ENCODE data around the gene PDGFC. TPM values are rescaled to one million over a fixed set of nuclear protein-coding genes. Genes with fewer than 3 reads are reported as not detected.

PDGFC gene
- total RNA-seq, 1 experiment from 2014 or later, result 33.1 TPM

GRCh38 chr4:156923525-156923924 lies 48.1 kb downstream of the PDGFC start:
- no peak overlapping the region for H3K4me3 ChIP-seq
- H3F3A ChIP-seq (ENCODE audit: insufficient read depth, low read depth), result no peaks in the 10 kb centered on the region
- no peak overlapping the region for H2AFZ ChIP-seq
- BruUV-seq (replicated peaks), result no TSS peak
- no peaks in the 10 kb centered on the region for H3K9me3 ChIP-seq (ENCODE audit: insufficient read depth, low read depth)
- no peak for DNase-seq
- no peaks in the 10 kb centered on the region for H3K4me1 ChIP-seq (replicated peaks; ENCODE audit: insufficient read depth)
- intact Hi-C loops (cut with micrococcal nuclease; ENCODE audit: unreplicated experiment), result no loop called here
- no peaks in the 10 kb centered on the region for H3K27me3 ChIP-seq (ENCODE audit: insufficient read depth, low read depth)
- H3K4me2 ChIP-seq, result no peak overlapping the region
- POLR2A ChIA-PET (ENCODE audit: unreplicated experiment), result no interaction called here
- no peaks in the 10 kb centered on the region for H3K36me3 ChIP-seq (ENCODE audit: low read depth)
- TF ChIP-seq EZH2 (IDR thresholded peaks at IDR 0.05; ENCODE audit: low read depth) (no peak), CTCF (conservative IDR thresholded peaks at IDR 0.05) (no peak)
- no peaks in the 10 kb centered on the region for H4K20me1 ChIP-seq (ENCODE audit: insufficient read depth)
- H3K27ac ChIP-seq, result no peak overlapping the region
- H3K9me2 ChIP-seq (ENCODE audit: insufficient read depth), result no peaks in the 10 kb centered on the region
- CTCF ChIA-PET, result no interaction called here
- H3K79me2 ChIP-seq (ENCODE audit: low read depth), result no peaks in the 10 kb centered on the region

DNA sequence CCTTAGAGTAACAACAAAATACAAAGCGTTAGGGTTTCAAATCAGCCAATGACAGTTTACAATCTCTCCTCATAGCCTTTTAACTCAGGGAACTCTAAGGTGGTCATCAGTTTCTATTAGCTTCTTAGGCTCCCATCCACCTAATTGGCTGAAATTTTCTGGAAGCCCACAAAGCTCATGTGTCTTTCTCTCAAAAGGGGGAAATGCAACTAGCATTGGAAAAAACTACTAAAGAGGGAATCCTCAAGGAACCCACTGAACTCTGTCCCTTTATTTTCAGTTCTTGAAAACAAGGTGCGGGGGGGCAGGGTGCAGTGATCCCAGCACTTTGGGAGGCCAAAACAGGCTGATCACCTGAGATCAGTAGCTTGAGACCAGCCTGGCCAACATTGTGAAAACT lies 56.4 kb downstream of the PDGFC start:
- Histone ChIP-seq H3F3A (ENCODE audit: insufficient read depth, low read depth) (no peaks in the 10 kb centered on the region), H3K9me3 (ENCODE audit: insufficient read depth, low read depth) (no peaks in the 10 kb centered on the region), H3K36me3 (ENCODE audit: low read depth) (no peaks in the 10 kb centered on the region), H3K4me1 (replicated peaks; ENCODE audit: insufficient read depth) (no peaks in the 10 kb centered on the region), H3K9me2 (ENCODE audit: insufficient read depth) (no peaks in the 10 kb centered on the region), H3K27ac (no peak overlapping the region), H4K20me1 (ENCODE audit: insufficient read depth) (no peaks in the 10 kb centered on the region), H3K27me3 (ENCODE audit: insufficient read depth, low read depth) (no peaks in the 10 kb centered on the region), H2AFZ (no peak overlapping the region), H3K79me2 (ENCODE audit: low read depth) (no peaks in the 10 kb centered on the region), H3K4me3 (no peak overlapping the region), H3K4me2 (no peak overlapping the region)
- TF ChIP-seq EZH2 (IDR thresholded peaks at IDR 0.05; ENCODE audit: low read depth) (no peak), CTCF (conservative IDR thresholded peaks at IDR 0.05) (no peak)
- no peak for DNase-seq
- ChIA-PET CTCF (no interaction called here), POLR2A (ENCODE audit: unreplicated experiment) (no interaction called here)
- no TSS peak for BruUV-seq (replicated peaks)
- intact Hi-C loops (cut with micrococcal nuclease; ENCODE audit: unreplicated experiment), result no loop called here

DNA sequence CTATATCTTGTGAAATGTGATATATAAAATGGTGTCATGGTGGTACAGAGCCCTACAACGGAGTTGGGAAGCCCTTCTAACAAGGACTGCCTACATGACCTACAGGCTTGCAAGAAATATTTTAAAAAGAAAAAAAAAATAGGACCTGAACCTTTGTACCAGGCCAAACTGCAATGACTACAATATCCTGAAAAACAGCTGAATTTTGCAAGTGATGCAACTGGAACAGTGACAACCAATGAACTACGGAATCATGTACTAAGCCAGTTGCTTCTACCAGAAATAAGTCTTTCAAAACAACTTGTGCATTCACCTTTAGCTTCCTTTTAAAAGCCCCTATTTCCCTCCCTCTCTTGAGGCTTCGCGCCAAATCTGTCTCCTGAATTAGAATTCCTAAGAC lies 58.4 kb downstream of the PDGFC start:
- DNase-seq, result no peak
- H2AFZ ChIP-seq, result no peak overlapping the region
- no peaks in the 10 kb centered on the region for H4K20me1 ChIP-seq (ENCODE audit: insufficient read depth)
- H3K4me1 ChIP-seq (replicated peaks; ENCODE audit: insufficient read depth), result no peaks in the 10 kb centered on the region
- no peaks in the 10 kb centered on the region for H3K27me3 ChIP-seq (ENCODE audit: insufficient read depth, low read depth)
- H3K9me3 ChIP-seq (ENCODE audit: insufficient read depth, low read depth), result no peaks in the 10 kb centered on the region
- TF ChIP-seq CTCF (conservative IDR thresholded peaks at IDR 0.05) (no peak), EZH2 (IDR thresholded peaks at IDR 0.05; ENCODE audit: low read depth) (no peak)
- no TSS peak for BruUV-seq (replicated peaks)
- no peak overlapping the region for H3K27ac ChIP-seq
- no peak overlapping the region for H3K4me3 ChIP-seq
- ChIA-PET CTCF (no interaction called here), POLR2A (ENCODE audit: unreplicated experiment) (interaction anchor here (0.6 kb wide), 1 partner anchor 1259 kb away, joined by 3 read pairs; no protein-coding TSS in a partner anchor)
- no peaks in the 10 kb centered on the region for H3K36me3 ChIP-seq (ENCODE audit: low read depth)
- no peaks in the 10 kb centered on the region for H3K9me2 ChIP-seq (ENCODE audit: insufficient read depth)
- no peaks in the 10 kb centered on the region for H3K79me2 ChIP-seq (ENCODE audit: low read depth)
- no peak overlapping the region for H3K4me2 ChIP-seq
- intact Hi-C loops (cut with micrococcal nuclease; ENCODE audit: unreplicated experiment), result no loop called here
- H3F3A ChIP-seq (ENCODE audit: insufficient read depth, low read depth), result no peaks in the 10 kb centered on the region

Data from PC-9 (cell line).